ENCODE measurements around the gene SLC25A43.
A peak's percentile ranks its signal among the peaks of the same experiment; 100 is the strongest.
"Not testable (repeated sequence)": the region's sequence is repeated elsewhere in the genome, so short reads cannot be mapped to it uniquely, and the experiment has no call there.

Gene SLC25A43

DNA sequence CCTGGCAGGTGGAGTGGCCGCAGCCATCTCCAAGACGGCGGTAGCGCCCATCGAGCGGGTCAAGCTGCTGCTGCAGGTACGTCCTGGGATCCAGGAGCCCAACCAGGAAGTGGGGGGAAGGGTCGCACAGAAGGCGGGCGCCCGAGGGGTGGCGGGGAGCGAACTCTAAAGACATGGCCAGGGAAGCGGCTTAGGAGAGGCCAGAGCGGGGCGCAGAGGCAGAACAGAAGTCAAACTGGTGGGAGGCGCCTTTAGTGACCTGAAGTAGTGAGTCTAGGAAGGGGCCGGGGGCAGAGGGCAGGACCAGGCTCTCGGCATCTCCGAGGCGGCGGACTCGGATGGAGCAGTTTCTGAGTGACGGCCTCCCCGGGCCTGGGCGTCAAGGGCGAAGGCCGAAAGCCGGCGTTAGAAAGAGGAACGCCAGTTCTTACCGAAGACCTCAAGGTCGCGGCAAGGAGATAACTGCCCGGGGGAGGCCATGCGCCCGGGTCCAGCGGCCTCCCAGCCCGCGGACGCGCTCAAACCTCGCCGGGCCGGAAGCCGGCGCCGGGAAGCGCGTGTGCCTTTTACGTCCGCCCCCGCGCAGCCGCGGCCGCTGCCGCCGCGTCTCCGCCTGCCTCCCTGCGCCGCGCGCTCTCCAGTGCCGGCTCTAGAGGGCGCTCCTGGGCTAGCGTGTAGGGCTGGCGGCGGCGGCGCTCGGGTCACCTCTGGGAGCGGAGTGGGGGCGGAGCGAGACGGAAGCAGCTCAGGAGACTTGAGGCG lies 69.6 kb downstream of the SLC25A43 start:
- DNase-seq = peak; percentile 58

DNA sequence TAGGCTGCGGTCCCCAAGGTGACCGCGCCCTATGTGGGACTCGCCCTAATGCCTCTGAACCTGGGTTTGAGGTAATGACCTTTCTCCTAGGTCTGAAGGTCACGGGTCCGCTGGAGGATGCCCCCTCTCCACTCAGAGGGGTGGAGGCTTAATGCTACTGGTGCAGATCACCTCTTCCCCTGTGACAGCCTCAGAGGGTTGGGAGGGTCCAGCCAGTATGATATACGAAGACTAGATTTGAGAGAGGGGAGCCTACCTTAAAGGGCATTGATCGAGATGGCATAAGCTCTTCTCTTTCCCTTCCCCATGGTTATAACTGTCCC lies 70.1 kb downstream of the SLC25A43 start:
- DNase-seq = no peak

DNA sequence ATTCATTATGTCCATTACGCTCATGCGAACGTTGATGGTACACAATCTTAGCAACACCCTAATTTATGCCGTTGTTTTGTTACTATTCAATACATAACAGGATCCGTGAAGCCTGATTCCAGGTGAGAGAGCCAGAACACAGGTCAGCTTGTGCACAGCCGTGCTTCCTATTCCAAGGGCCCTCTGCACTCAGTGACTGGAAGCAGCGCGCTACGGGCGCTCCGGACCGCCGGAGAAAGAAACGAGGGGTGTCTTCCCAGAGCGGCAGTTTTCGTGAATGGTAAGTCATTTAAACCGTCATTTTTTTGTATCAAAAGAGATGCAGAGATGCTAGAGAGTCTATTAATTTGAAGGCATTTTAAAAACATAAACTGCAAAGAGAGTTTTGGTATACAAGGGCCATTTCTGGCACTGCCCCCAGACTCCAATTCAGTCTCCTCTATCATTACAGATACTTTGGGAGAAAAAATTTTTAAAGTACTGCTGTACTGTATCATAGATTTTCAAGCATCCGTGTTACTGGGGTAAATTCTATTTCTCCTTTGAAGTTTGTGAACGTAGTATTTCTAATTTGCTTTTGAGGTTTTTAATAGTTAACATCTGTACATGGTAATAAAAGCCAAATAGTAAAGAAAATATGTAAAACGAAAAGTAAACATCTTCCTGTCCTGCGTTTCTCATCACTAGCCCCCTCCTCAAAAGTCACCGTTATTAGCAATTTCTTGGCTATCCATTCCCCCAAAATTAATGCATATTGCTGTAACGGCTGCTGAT lies 75.7 kb downstream of the SLC25A43 start:
- no peak for DNase-seq

DNA sequence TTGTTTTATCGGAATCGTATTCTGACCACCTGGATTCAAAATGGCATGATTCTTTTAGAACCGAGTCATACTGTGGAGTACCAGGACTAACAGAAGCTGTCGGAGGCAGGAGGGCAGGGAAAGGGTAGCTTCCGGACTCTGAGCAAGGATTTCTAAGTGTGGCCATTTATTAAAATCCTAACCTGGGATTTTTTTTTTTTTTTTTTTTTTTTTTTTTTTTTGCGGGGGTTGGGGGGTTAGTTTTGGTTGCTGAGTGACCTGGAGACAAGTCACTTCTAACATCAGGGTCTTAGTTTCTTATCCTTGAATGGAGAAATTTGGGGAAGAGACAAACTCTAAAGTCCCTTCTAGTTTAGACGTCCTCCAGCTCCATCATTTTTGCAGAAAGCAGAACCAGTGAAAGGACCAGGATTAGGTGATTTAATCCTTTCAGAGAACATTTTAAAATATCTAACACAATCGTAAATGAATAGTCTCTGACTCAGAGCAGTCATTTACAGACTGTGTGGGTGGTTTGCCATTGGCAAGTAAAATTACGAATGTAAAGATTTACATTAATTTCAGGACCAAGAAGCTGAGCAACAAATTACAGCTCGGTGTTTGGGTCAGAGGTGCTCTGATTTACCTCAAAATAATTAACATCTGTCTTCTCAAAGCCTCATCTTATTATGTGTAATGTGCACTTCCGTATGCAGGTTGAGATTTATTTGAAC lies 76.4 kb downstream of the SLC25A43 start:
- no peak for DNase-seq

- DNase-seq = no peak
Observed at GRCh38 chrX:119477812-119478232, 78.7 kb downstream of the SLC25A43 start.

DNA sequence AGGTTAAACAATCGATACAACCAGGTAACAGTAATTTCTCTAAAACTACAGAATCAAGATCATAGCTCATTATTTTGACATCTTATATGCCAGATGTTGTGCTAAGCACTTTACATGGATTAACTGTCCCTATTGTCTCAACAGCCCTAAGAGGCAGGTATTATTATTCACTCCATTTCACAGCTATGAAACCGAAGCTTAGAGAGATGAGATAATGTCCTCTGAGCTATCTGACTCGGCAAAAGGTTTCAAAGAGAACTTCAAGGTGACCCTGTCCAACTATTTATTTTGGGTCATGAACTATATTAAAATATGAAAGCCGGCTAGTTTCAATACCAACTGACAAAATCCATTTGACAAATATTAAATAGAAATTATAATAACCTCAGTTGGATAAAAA lies 79.4 kb downstream of the SLC25A43 start:
- no peak for DNase-seq

GRCh38 chrX:119479845-119480244 lies 80.7 kb downstream of the SLC25A43 start:
- no peak for DNase-seq

DNA sequence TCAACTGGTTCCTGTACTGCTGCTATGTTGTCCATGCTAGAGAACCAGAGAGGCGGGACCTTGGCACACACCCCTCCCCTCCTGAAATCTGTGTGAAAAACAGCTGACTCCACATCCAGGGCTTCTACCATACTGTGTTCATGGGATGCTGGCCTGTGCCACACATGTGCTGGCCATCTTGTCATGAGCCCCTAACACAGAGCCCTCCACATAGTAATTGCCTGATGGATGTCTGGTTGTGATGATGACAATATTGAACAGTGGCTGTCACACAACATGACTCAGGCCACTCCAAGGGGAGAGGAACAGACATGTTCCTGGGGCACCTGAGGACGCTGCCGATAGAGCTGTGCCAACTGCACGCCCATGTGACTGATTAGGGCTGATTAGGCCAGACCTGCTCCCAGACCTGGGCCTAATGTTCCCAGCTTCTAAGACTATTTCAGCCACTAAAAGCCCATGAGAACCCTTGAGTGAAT lies 82.2 kb downstream of the SLC25A43 start:
- DNase-seq = no peak

- no peak for DNase-seq
Observed at GRCh38 chrX:119482041-119482440, 82.9 kb downstream of the SLC25A43 start.

GRCh38 chrX:119482481-119483480 lies 83.6 kb downstream of the SLC25A43 start:
- DNase-seq = peak; percentile 49

GRCh38 chrX:119486745-119487144 lies 87.6 kb downstream of the SLC25A43 start:
- DNase-seq = no peak

DNA sequence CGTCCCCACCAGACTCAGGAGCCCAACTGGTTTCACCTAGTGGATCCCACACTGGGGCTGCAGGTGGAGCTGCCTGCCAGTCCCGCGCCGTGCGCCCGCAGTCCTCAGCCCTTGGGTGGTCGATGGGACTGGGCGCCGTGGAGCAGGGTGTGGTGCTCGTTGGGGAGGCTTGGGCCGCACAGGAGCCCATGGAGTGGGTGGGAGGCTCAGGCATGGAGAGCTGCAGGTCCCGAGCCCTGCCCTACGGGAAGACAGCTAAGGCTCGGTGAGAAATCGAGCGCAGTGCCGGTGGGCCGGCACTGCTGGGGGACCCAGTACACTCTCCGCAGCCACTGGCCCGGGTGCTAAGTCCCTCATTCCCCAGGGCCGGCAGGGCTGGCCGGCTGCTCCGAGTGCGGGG lies 88.6 kb downstream of the SLC25A43 start:
- not testable (repeated sequence) for DNase-seq

- DNase-seq = no peak
Observed at GRCh38 chrX:119488749-119489148, 89.6 kb downstream of the SLC25A43 start.

- DNase-seq = no peak
Observed at GRCh38 chrX:119489212-119490074, 90.3 kb downstream of the SLC25A43 start.

- DNase-seq = no peak
Observed at GRCh38 chrX:119492463-119492862, 93.3 kb downstream of the SLC25A43 start.

- DNase-seq = not testable (repeated sequence)
Observed at GRCh38 chrX:119493851-119494495, 94.8 kb downstream of the SLC25A43 start.

GRCh38 chrX:119495734-119496726 lies 96.9 kb downstream of the SLC25A43 start:
- DNase-seq = no peak

DNA sequence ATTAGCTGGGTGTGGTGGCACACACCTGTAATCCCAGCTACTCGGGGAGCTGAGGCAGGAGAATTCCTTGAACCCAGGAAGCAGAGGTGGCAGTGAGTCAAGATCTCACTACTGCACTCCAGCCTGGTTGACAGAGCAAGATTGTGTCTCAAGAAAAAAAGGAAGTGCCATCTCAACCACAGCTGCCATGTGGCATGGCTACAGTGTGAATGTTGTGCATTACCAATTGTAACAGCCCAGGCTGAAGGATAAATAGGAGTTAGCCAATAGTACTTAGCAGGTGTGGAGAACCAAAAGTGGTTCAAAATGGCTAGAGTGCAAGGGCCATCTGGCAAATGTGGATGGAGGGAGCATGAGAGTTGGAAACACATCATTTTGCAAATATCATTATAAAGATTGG lies 98.0 kb downstream of the SLC25A43 start:
- no peak for DNase-seq

DNA sequence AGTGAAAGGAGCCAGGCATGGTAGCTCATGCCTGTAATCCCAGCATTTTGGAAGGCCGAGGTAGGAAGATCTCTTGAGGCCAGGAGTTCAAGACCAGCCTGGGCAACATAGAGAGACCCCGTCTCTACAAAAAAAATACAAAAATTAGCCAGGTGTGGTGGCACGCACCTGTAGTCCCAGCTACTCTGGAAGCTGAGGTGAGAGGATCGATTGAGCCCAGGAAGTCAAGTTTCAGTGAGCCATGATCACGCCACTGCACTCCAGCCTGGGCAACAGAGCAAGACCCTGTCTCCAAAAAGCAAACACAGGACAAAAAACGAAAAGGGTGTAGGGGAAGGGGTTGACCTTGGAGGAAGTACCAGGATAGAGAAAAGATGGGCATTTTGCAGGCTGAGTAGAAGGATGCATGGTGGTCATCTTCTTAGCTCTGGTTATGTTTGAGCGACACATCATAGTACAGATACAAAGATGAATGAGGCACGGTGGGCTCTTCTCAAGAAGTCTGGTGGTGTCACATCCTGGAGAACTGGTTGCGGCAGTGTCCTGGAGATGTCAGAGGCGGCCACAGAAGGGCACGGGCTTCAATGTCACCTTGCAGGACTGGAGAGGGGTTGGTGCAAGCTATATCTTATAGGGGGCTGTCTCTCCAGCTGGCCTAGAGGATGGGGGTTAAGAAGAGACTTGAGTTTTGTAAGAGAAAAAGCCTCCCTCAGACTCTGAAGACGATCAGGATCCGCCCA lies 101.1 kb downstream of the SLC25A43 start:
- DNase-seq = no peak

Measured in DMS 273 treated with DMSO at 0.1 percent for 48 hours (cell line).